WTC11 (cell line): ENCODE measurements around the gene CALHM1. TPM values are rescaled to one million over a fixed set of nuclear protein-coding genes. Genes with fewer than 3 reads are reported as not detected.
A peak's percentile ranks its signal among the peaks of the same experiment; 100 is the strongest.

Source experiments
- ATAC-seq: fragments of 200-7000 bp; cut with Tn5 transposase; 2 replicates; pipeline ENCODE4 v1.10.0; 2021; ENCODE audit warnings: mild to moderate bottlenecking, moderate library complexity
- CTCF ChIA-PET: fragments of 300-600 bp; sonication (Branson Sonifier 250); formaldehyde crosslinking; loops from one replicate; lab custom pipeline; 2021; ENCODE audit warnings: antibody characterized with exemption; lab: Charles Lee
- POLR2A ChIA-PET: fragments of 350-600 bp; sonication (Branson Sonifier 250); formaldehyde crosslinking; loops from one replicate; lab custom pipeline; 2021; ENCODE audit warnings: antibody characterized with exemption; lab: Charles Lee
- DNase-seq: peaks from one replicate; pipeline ENCODE4 v3.0.0; 2021; ENCODE audit warnings: low spot score
- H3K27ac Mint-ChIP-seq: 2 replicates; pipeline ENCODE4 v1.8.0; 2021; ENCODE audit warnings: mixed read lengths
- H3K27me3 Mint-ChIP-seq: 2 replicates; pipeline ENCODE4 v1.8.0; 2021; ENCODE audit warnings: low read depth, mild to moderate bottlenecking, moderate library complexity, mixed read lengths
- H3K36me3 Mint-ChIP-seq: 2 replicates; pipeline ENCODE4 v1.8.0; 2021; ENCODE audit warnings: mixed read lengths
- H3K4me1 Mint-ChIP-seq: 2 replicates; pipeline ENCODE4 v1.8.0; 2022; ENCODE audit warnings: mixed read lengths
- H3K4me3 Mint-ChIP-seq: 2 replicates; pipeline ENCODE4 v1.8.0; 2021; ENCODE audit warnings: mild to moderate bottlenecking, moderate library complexity, mixed read lengths
- H3K9me3 Mint-ChIP-seq: 2 replicates; pipeline ENCODE4 v1.8.0; 2021; ENCODE audit warnings: mixed read lengths
- E2F4 ChIP-seq: sonication (generic); formaldehyde crosslinking; IDR thresholded peaks from 2 replicates; pipeline ENCODE4 v1.8.1; 2022; ENCODE audit warnings: low read depth, mild to moderate bottlenecking, moderate library complexity, missing genetic modification reagents, borderline replicate concordance
- GABPB1 ChIP-seq: sonication (generic); formaldehyde crosslinking; IDR thresholded peaks from 2 replicates; pipeline ENCODE4 v1.8.1; 2023; ENCODE audit warnings: mild to moderate bottlenecking, missing genetic modification reagents
- NFYB ChIP-seq: sonication (generic); formaldehyde crosslinking; conservative IDR thresholded peaks from 2 replicates; pipeline ENCODE4 v1.8.0; 2022; ENCODE audit warnings: low read depth, missing genetic modification reagents
- PRRX2 ChIP-seq: fragments of 250-450 bp; sonication (Bioruptor Pico); IDR thresholded peaks from 2 replicates; pipeline ENCODE4 v1.8.0; 2021; ENCODE audit warnings: mild to moderate bottlenecking
- SMAD4 ChIP-seq: sonication (generic); formaldehyde crosslinking; IDR thresholded peaks from 2 replicates; pipeline ENCODE4 v1.8.0; 2022; ENCODE audit warnings: mild to moderate bottlenecking, missing genetic modification reagents
- ZBTB21 ChIP-seq: sonication (generic); formaldehyde crosslinking; IDR thresholded peaks from 2 replicates; pipeline ENCODE4 v1.8.1; 2023; ENCODE audit warnings: mild to moderate bottlenecking, missing genetic modification reagents, borderline replicate concordance
- ZNF121 ChIP-seq: sonication (generic); formaldehyde crosslinking; IDR thresholded peaks from 2 replicates; pipeline ENCODE4 v1.8.0; 2023; ENCODE audit warnings: missing genetic modification reagents
- ZNF281 ChIP-seq: sonication (generic); formaldehyde crosslinking; IDR thresholded peaks from 2 replicates; pipeline ENCODE4 v1.8.0; 2023; ENCODE audit warnings: mild to moderate bottlenecking, missing genetic modification reagents
- ZNF416 ChIP-seq: fragments of 250-450 bp; sonication (Bioruptor Pico); IDR thresholded peaks from 2 replicates; pipeline ENCODE4 v1.9.0; 2021; ENCODE audit warnings: mild to moderate bottlenecking, inconsistent platforms
- ZNF425 ChIP-seq: fragments of 250-450 bp; sonication (Bioruptor Pico); conservative IDR thresholded peaks from 2 replicates; pipeline ENCODE4 v1.9.0; 2021; ENCODE audit warnings: mild to moderate bottlenecking
- ZNF512 ChIP-seq: sonication (generic); formaldehyde crosslinking; IDR thresholded peaks from 2 replicates; pipeline ENCODE4 v1.8.1; 2022; ENCODE audit warnings: missing genetic modification reagents, borderline replicate concordance
- ZNF532 ChIP-seq: fragments of 250-450 bp; sonication (Bioruptor Pico); IDR thresholded peaks from 2 replicates; pipeline ENCODE4 v1.9.0; 2021; ENCODE audit warnings: mild to moderate bottlenecking, borderline replicate concordance
- total RNA-seq: library from RNA; stranded (reverse); gene quantifications from 3 replicates; pipeline ENCODE4 v1.2.3, GENCODE V29; 2021

Gene CALHM1
- total RNA-seq, 1 experiment from 2014 or later = 0.39 TPM

- peak; percentile 38; the same call in 1 of the 2 replicates for ATAC-seq
- TF ChIP-seq ZBTB21 (CRISPR knock-in tag) = no peak
- no peak for TF ChIP-seq GABPB1 (CRISPR knock-in tag)
- no peak for TF ChIP-seq SMAD4 (CRISPR knock-in tag)
- no peak for TF ChIP-seq E2F4
- TF ChIP-seq ZNF121 (CRISPR knock-in tag) = no peak
- TF ChIP-seq ZNF532 (CRISPR knock-in tag) = no peak
- no peak for TF ChIP-seq ZNF416 (CRISPR knock-in tag)
- TF ChIP-seq ZNF425 (CRISPR knock-in tag) = no peak
- TF ChIP-seq PRRX2 (CRISPR knock-in tag) = no peak
- no peak for TF ChIP-seq ZNF281 (CRISPR knock-in tag)
- TF ChIP-seq NFYB = no peak
- TF ChIP-seq ZNF512 = no peak
- TF ChIP-seq, all 79 proteins: peak for 0
- Mint-ChIP-seq H3K27me3 (peaks cover 41% of the 10 kb centered on the region), H3K36me3 (no peaks in the 10 kb centered on the region), H3K4me3 (no peak overlapping the region), H3K4me1 (0 out of 2 replicates have a peak, but pooled peaks cover 4% of the 10 kb centered on the region), H3K9me3 (no peaks in the 10 kb centered on the region), H3K27ac (no peak overlapping the region)
- ChIA-PET POLR2A (no interaction called here), CTCF (interaction anchor here (0.7 to 1.4 kb wide), 3 partner anchors 55 to 93 kb away, joined by 3 to 5 read pairs (median 4); no protein-coding TSS in a partner anchor)
- no peak for DNase-seq
Observed at GRCh38 chr10:103499881-103500280, 41.2 kb upstream of the CALHM1 start.
